ENCODE measurements around the gene STUB1. TPM values are rescaled to one million over a fixed set of nuclear protein-coding genes. Genes with fewer than 3 reads are reported as not detected.

The STUB1 gene
- total RNA-seq, 1 donor from 2014 or later: 78.3 TPM

DNA sequence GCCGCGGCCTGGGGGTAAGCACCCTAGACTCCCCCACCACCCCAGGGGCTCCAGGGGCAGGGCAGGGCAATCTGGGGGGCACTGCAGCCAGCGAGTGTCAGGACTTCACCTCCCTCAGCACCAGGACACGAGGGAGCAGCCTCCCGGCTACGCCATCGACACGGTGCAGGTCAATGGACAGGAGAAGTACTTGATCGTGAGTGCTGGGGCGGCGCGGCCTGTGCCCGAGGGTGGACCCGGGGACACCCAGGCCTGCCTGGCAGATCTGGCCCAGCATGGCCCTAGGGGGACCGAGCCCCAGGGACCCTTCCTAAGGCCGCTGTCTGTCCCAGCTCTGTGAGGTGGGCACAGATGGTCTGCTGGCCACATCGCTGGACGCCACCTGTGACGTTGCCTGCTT lies 7.8 kb upstream of the STUB1 start:
- no peak for TF ChIP-seq CTCF (IDR thresholded peaks at IDR 0.05; ENCODE audit: partially characterized antibody, unreplicated experiment)
- Mint-ChIP-seq H3K27me3 (ENCODE audit: unreplicated experiment) (peaks cover 6% of the 10 kb centered on the region), H3K4me3 (ENCODE audit: unreplicated experiment) (no peak overlapping the region), H3K36me3 (ENCODE audit: unreplicated experiment) (no peaks in the 10 kb centered on the region), H3K27ac (ENCODE audit: unreplicated experiment) (no peak overlapping the region), H3K4me1 (ENCODE audit: low read depth, unreplicated experiment) (peaks cover 2% of the 10 kb centered on the region), H3K9me3 (ENCODE audit: unreplicated experiment) (peaks cover 3% of the 10 kb centered on the region)
- no peak for DNase-seq

DNA sequence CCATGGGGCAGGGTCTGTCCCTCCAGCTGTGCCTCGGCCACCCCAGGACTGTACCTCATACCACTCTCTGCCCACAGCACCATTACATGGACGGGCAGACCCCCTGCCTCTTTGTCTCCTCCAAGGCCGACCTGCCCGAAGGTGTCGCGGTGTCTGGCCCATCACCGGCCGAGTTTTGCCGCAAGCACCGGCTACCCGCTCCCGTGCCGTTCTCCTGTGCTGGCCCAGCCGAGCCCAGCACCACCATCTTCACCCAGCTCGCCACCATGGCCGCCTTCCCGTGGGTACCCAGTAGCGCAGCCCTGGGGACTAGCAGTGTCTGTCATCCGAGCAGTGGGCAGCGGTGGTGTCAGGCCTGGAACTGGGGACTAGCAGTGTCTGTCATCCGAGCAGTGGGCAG lies 7.4 kb upstream of the STUB1 start:
- no peak for TF ChIP-seq CTCF (IDR thresholded peaks at IDR 0.05; ENCODE audit: partially characterized antibody, unreplicated experiment)
- H3K4me1 Mint-ChIP-seq (ENCODE audit: low read depth, unreplicated experiment): no peaks in the 10 kb centered on the region
- DNase-seq: no peak
- peaks cover 3% of the 10 kb centered on the region for H3K9me3 Mint-ChIP-seq (ENCODE audit: unreplicated experiment)
- H3K36me3 Mint-ChIP-seq (ENCODE audit: unreplicated experiment): no peaks in the 10 kb centered on the region
- H3K27me3 Mint-ChIP-seq (ENCODE audit: unreplicated experiment): peaks cover 4% of the 10 kb centered on the region
- H3K4me3 Mint-ChIP-seq (ENCODE audit: unreplicated experiment): no peak overlapping the region
- no peak overlapping the region for H3K27ac Mint-ChIP-seq (ENCODE audit: unreplicated experiment)

DNA sequence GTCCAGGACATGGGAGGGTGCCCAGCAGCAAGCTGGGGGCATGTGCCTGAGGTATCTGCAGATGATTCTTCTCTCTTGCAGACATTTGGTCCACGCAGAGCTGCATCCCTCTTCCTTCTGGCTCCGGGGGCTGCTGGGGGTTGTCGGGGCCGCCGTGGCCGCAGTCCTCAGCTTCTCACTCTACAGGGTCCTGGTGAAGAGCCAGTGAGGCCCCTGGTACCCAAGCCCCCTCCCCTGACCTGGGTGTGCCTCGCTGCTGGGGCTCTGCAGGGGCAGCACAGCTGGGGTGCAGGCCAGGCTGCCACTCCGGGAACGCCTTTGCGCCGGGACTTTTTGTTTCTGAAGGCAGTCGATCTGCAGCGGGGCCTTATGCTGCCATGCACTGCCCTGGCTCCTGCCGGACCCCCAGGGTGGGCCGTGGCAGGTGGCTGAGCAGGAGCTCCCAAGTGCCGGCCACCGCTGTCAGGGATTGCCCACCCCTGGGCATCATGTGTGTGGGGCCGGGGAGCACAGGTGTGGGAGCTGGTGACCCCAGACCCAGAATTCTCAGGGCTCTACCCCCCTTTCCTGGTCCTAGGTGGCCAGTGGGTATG lies 6.7 kb upstream of the STUB1 start:
- no peaks in the 10 kb centered on the region for H3K36me3 Mint-ChIP-seq (ENCODE audit: unreplicated experiment)
- DNase-seq: no peak

DNA sequence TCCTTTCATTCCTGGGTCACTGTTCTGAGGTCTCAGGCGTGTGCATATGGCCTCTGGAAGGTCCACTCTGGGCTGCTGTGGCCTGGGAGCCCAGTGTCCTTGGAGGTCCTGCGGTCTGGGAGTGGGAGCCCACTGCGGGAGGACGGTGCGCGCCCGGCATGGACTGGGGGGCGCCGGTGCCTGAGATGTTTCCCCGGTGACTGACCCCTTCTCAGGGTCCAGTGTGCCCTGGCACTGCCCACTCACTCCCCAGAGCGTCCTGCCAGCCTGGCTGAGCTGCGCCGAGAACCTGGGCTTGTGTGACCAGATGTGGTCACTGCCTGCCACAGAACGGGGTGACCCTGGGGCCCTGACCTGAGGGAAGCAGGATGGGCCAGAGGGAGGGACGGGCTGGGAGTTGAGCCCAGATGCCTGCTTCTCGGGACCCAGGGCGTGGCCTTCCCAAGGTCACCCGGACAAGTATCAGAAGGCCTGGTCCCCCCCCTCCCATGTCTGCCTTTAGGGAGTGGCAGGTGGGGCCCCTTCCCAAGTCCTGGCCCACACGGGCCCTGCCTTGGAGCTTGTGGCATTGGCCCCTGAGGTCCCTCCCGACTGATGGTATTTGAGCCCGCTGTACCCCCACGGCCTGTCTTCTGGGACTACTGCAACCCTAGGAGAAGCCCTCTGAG lies 5.9 kb upstream of the STUB1 start:
- Mint-ChIP-seq H3K36me3 (ENCODE audit: unreplicated experiment) (no peaks in the 10 kb centered on the region), H3K4me3 (ENCODE audit: unreplicated experiment) (no peak overlapping the region)
- DNase-seq: no peak

More for the DNA sequence above, 6.7 kb upstream of the STUB1 start:
- Mint-ChIP-seq H3K4me1 (ENCODE audit: low read depth, unreplicated experiment) (no peaks in the 10 kb centered on the region), H3K27me3 (ENCODE audit: unreplicated experiment) (peaks cover 4% of the 10 kb centered on the region), H3K4me3 (ENCODE audit: unreplicated experiment) (no peak overlapping the region), H3K27ac (ENCODE audit: unreplicated experiment) (no peak overlapping the region), H3K9me3 (ENCODE audit: unreplicated experiment) (peaks cover 3% of the 10 kb centered on the region)
- TF ChIP-seq CTCF (IDR thresholded peaks at IDR 0.05; ENCODE audit: partially characterized antibody, unreplicated experiment): no peak

More for the DNA sequence above, 5.9 kb upstream of the STUB1 start:
- TF ChIP-seq CTCF (IDR thresholded peaks at IDR 0.05; ENCODE audit: partially characterized antibody, unreplicated experiment): no peak
- Mint-ChIP-seq H3K9me3 (ENCODE audit: unreplicated experiment) (peaks cover 6% of the 10 kb centered on the region), H3K4me1 (ENCODE audit: low read depth, unreplicated experiment) (no peaks in the 10 kb centered on the region), H3K27ac (ENCODE audit: unreplicated experiment) (no peak overlapping the region), H3K27me3 (ENCODE audit: unreplicated experiment) (peaks cover 4% of the 10 kb centered on the region)

Data from glutamatergic neuron (in vitro differentiated cells).